Hepatocyte (in vitro differentiated cells): Measurements from ENCODE around the gene DDX54.

Experiments
- EZH2 ChIP-seq: fragments of 200-600 bp; sonication (generic); IDR thresholded peaks from 2 replicates; pipeline ENCODE4 v1.6.1; 2016; ENCODE audit warnings: antibody characterized with exemption, mild to moderate bottlenecking, borderline replicate concordance
- EZH2phosphoT487 ChIP-seq: fragments of 200-600 bp; sonication (generic); IDR thresholded peaks from one replicate; pipeline ENCODE4 v1.6.1; 2018; ENCODE audit warnings: antibody characterized with exemption, mild to moderate bottlenecking, low read depth, moderate library complexity; ENCODE audit not compliant: unreplicated experiment, severe bottlenecking
- TF ChIP-seq, protein P1 (sequence below): fragments of 200-600 bp; sonication (generic); IDR thresholded peaks from 2 replicates; pipeline ENCODE4 v1.5.1; 2016; ENCODE audit warnings: antibody characterized with exemption, mild to moderate bottlenecking; ENCODE audit not compliant: poor library complexity

DNA sequence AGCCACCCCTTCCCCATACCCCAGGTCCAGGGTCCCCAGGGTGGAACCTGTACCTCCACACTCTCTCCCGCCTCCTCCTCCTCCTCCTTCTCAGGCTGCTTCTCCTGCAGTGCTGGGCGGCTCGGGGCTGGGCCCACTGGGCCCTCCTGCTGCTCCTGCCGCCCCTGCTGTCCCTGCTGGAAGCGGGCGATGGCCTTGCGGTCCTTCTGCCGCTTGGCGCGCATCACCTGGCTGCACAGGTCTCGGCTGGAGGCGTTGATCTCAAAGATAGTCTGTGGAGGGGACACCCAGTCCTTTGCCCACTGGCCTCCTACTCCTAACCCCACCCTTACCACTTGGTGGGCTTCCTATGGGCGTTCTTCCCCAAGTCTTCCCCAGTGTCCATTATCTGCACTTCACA lies 21.3 kb downstream of the DDX54 start:
- TF ChIP-seq, protein P1, sequence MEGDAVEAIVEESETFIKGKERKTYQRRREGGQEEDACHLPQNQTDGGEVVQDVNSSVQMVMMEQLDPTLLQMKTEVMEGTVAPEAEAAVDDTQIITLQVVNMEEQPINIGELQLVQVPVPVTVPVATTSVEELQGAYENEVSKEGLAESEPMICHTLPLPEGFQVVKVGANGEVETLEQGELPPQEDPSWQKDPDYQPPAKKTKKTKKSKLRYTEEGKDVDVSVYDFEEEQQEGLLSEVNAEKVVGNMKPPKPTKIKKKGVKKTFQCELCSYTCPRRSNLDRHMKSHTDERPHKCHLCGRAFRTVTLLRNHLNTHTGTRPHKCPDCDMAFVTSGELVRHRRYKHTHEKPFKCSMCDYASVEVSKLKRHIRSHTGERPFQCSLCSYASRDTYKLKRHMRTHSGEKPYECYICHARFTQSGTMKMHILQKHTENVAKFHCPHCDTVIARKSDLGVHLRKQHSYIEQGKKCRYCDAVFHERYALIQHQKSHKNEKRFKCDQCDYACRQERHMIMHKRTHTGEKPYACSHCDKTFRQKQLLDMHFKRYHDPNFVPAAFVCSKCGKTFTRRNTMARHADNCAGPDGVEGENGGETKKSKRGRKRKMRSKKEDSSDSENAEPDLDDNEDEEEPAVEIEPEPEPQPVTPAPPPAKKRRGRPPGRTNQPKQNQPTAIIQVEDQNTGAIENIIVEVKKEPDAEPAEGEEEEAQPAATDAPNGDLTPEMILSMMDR, result no peak
- no peak for TF ChIP-seq EZH2
- TF ChIP-seq EZH2phosphoT487, result no peak
